Activated naive CD4-positive, alpha-beta T cell treated with anti-CD3 and anti-CD28 coated beads for 36 hours (primary cell): ENCODE measurements around the gene CYS1. TPM values are rescaled to one million over a fixed set of nuclear protein-coding genes. Genes with fewer than 3 reads are reported as not detected.
"Not testable (repeated sequence)": the region's sequence is repeated elsewhere in the genome, so short reads cannot be mapped to it uniquely, and the experiment has no call there.

Experiments used
- CTCF ChIA-PET: fragments of 350-600 bp; sonication (Branson Sonifier 250); formaldehyde crosslinking; loops from one replicate; lab custom pipeline; 2021; ENCODE audit warnings: antibody characterized with exemption; lab: Charles Lee
- DNase-seq: peaks from one replicate; pipeline ENCODE4 v3.0.0-alpha.2; 2020
- H3K27ac Mint-ChIP-seq: one replicate; pipeline ENCODE4 v1.8.0; 2021; ENCODE audit warnings: mild to moderate bottlenecking, mixed read lengths
- H3K27me3 Mint-ChIP-seq: one replicate; pipeline ENCODE4 v1.8.0; 2021; ENCODE audit warnings: low read depth, mixed read lengths
- H3K36me3 Mint-ChIP-seq: one replicate; pipeline ENCODE4 v1.8.0; 2021; ENCODE audit warnings: low read depth, mixed read lengths
- H3K4me1 Mint-ChIP-seq: one replicate; pipeline ENCODE4 v1.8.0; 2021; ENCODE audit warnings: low read depth, mixed read lengths
- H3K4me3 Mint-ChIP-seq: one replicate; pipeline ENCODE4 v1.8.0; 2021; ENCODE audit warnings: mild to moderate bottlenecking, moderate library complexity, mixed read lengths
- H3K9me3 Mint-ChIP-seq: one replicate; pipeline ENCODE4 v1.8.0; 2021; ENCODE audit warnings: mixed read lengths
- intact Hi-C: fragments of 100-400 bp; cut with micrococcal nuclease; formaldehyde crosslinking; loops from one replicate; pipeline ENCODE4 v1.15.1; 2023
- total RNA-seq, 2 experiments: library from RNA; stranded (reverse); gene quantifications; one replicate each; pipeline ENCODE4 v1.2.3, GENCODE V29; 2021

Gene CYS1
- total RNA-seq, 2 experiments from 2014 or later, result not detected

- Mint-ChIP-seq H3K9me3 (peaks cover 9% of the 10 kb centered on the region), H3K27me3 (peaks cover 2% of the 10 kb centered on the region), H3K27ac (no peak overlapping the region), H3K4me3 (no peak overlapping the region), H3K36me3 (no peaks in the 10 kb centered on the region), H3K4me1 (no peaks in the 10 kb centered on the region)
- CTCF ChIA-PET, result no interaction called here
- intact Hi-C loops, result no loop called here
- no peak for DNase-seq
Measured at GRCh38 chr2:10014418-10015190, 65.6 kb downstream of the CYS1 start.

- CTCF ChIA-PET, H3K27ac Mint-ChIP-seq, H3K4me1 Mint-ChIP-seq, H3K36me3 Mint-ChIP-seq, H3K27me3 Mint-ChIP-seq, H3K9me3 Mint-ChIP-seq, DNase-seq, intact Hi-C loops, H3K4me3 Mint-ChIP-seq: not testable (repeated sequence)
Measured at GRCh38 chr2:10013651-10014417, 66.4 kb downstream of the CYS1 start.

GRCh38 chr2:10012963-10013461 lies 67.2 kb downstream of the CYS1 start:
- CTCF ChIA-PET, result no interaction called here
- Mint-ChIP-seq H3K4me3 (no peak overlapping the region), H3K27me3 (peaks cover 10% of the 10 kb centered on the region), H3K27ac (no peak overlapping the region), H3K36me3 (no peaks in the 10 kb centered on the region), H3K4me1 (no peaks in the 10 kb centered on the region), H3K9me3 (peaks cover 9% of the 10 kb centered on the region)
- no peak for DNase-seq
- intact Hi-C loops, result no loop called here

- H3K9me3 Mint-ChIP-seq, H3K36me3 Mint-ChIP-seq, H3K27ac Mint-ChIP-seq, intact Hi-C loops, CTCF ChIA-PET, DNase-seq, H3K4me3 Mint-ChIP-seq, H3K4me1 Mint-ChIP-seq: not testable (repeated sequence)
- H3K27me3 Mint-ChIP-seq, result peaks cover 14% of the 10 kb centered on the region
Measured at GRCh38 chr2:10012366-10012962, 67.7 kb downstream of the CYS1 start.

- DNase-seq, intact Hi-C loops, H3K36me3 Mint-ChIP-seq, H3K4me3 Mint-ChIP-seq, H3K27ac Mint-ChIP-seq, H3K4me1 Mint-ChIP-seq, H3K9me3 Mint-ChIP-seq, CTCF ChIA-PET: not testable (repeated sequence)
- peaks cover 19% of the 10 kb centered on the region for H3K27me3 Mint-ChIP-seq
Measured at GRCh38 chr2:10011606-10012325, 68.4 kb downstream of the CYS1 start.

- H3K9me3 Mint-ChIP-seq, H3K4me1 Mint-ChIP-seq, H3K27ac Mint-ChIP-seq, H3K4me3 Mint-ChIP-seq, H3K36me3 Mint-ChIP-seq, DNase-seq, CTCF ChIA-PET, intact Hi-C loops: not testable (repeated sequence)
- peaks cover 24% of the 10 kb centered on the region for H3K27me3 Mint-ChIP-seq
Measured at GRCh38 chr2:10010861-10011605, 69.2 kb downstream of the CYS1 start.

GRCh38 chr2:10009811-10010781 lies 70.1 kb downstream of the CYS1 start:
- no peaks in the 10 kb centered on the region for H3K36me3 Mint-ChIP-seq
- intact Hi-C loops, result no loop called here
- no peak for DNase-seq
- CTCF ChIA-PET, result interaction anchor here (1.0 kb wide), 1 partner anchor 26 kb away, joined by 4 read pairs; no protein-coding TSS in a partner anchor
- H3K4me3 Mint-ChIP-seq, result no peak overlapping the region
- peaks cover 31% of the 10 kb centered on the region for H3K27me3 Mint-ChIP-seq
- no peak overlapping the region for H3K27ac Mint-ChIP-seq
- H3K9me3 Mint-ChIP-seq, result no peaks in the 10 kb centered on the region
- H3K4me1 Mint-ChIP-seq, result no peaks in the 10 kb centered on the region

- DNase-seq, result no peak
- CTCF ChIA-PET, result interaction anchor here (1.0 to 1.4 kb wide), 2 partner anchors 23 to 25 kb away, joined by 4 read pairs; no protein-coding TSS in a partner anchor
- no peaks in the 10 kb centered on the region for H3K4me1 Mint-ChIP-seq
- H3K9me3 Mint-ChIP-seq, result no peaks in the 10 kb centered on the region
- H3K4me3 Mint-ChIP-seq, result no peak overlapping the region
- peaks cover 31% of the 10 kb centered on the region for H3K27me3 Mint-ChIP-seq
- intact Hi-C loops, result no loop called here
- H3K36me3 Mint-ChIP-seq, result no peaks in the 10 kb centered on the region
- H3K27ac Mint-ChIP-seq, result no peak overlapping the region
Measured at GRCh38 chr2:10009271-10009810, 70.9 kb downstream of the CYS1 start.

- H3K4me3 Mint-ChIP-seq, result no peak overlapping the region
- intact Hi-C loops, result no loop called here
- peaks cover 31% of the 10 kb centered on the region for H3K27me3 Mint-ChIP-seq
- H3K36me3 Mint-ChIP-seq, result no peaks in the 10 kb centered on the region
- DNase-seq, result no peak
- no peaks in the 10 kb centered on the region for H3K9me3 Mint-ChIP-seq
- CTCF ChIA-PET, result interaction anchor here (1.4 kb wide), 1 partner anchor 23 kb away, joined by 4 read pairs; no protein-coding TSS in a partner anchor
- no peak overlapping the region for H3K27ac Mint-ChIP-seq
- no peaks in the 10 kb centered on the region for H3K4me1 Mint-ChIP-seq
Measured at GRCh38 chr2:10008809-10009176, 71.4 kb downstream of the CYS1 start.

GRCh38 chr2:10007921-10008808 lies 72.0 kb downstream of the CYS1 start:
- Mint-ChIP-seq H3K9me3 (no peaks in the 10 kb centered on the region), H3K27me3 (peaks cover 31% of the 10 kb centered on the region), H3K4me1 (no peaks in the 10 kb centered on the region), H3K4me3 (no peak overlapping the region), H3K27ac (no peak overlapping the region), H3K36me3 (no peaks in the 10 kb centered on the region)
- DNase-seq, result no peak
- intact Hi-C loops, result no loop called here
- CTCF ChIA-PET, result interaction anchor here (1.4 kb wide), 1 partner anchor 22 kb away, joined by 4 read pairs; no protein-coding TSS in a partner anchor
